ENCODE data around the gene COL12A1.

- TF ChIP-seq, protein P1, sequence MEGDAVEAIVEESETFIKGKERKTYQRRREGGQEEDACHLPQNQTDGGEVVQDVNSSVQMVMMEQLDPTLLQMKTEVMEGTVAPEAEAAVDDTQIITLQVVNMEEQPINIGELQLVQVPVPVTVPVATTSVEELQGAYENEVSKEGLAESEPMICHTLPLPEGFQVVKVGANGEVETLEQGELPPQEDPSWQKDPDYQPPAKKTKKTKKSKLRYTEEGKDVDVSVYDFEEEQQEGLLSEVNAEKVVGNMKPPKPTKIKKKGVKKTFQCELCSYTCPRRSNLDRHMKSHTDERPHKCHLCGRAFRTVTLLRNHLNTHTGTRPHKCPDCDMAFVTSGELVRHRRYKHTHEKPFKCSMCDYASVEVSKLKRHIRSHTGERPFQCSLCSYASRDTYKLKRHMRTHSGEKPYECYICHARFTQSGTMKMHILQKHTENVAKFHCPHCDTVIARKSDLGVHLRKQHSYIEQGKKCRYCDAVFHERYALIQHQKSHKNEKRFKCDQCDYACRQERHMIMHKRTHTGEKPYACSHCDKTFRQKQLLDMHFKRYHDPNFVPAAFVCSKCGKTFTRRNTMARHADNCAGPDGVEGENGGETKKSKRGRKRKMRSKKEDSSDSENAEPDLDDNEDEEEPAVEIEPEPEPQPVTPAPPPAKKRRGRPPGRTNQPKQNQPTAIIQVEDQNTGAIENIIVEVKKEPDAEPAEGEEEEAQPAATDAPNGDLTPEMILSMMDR (IDR thresholded peaks at IDR 0.05; ENCODE audit: borderline replicate concordance, extremely low read depth, low read length, poor library complexity, severe bottlenecking) = no peak
- no peak for TF ChIP-seq EZH2 (IDR thresholded peaks at IDR 0.05; ENCODE audit: borderline replicate concordance, low read depth, low read length, severe bottlenecking)
Measured at GRCh38 chr6:75171986-75172385, 33.9 kb downstream of the COL12A1 start.
